Measurements from ENCODE around the gene SSTR4. TPM values are rescaled to one million over a fixed set of nuclear protein-coding genes. Genes with fewer than 3 reads are reported as not detected.
A peak's percentile ranks its signal among the peaks of the same experiment; 100 is the strongest.

Gene SSTR4
- total RNA-seq, 1 donor from 2014 or later: not detected

- ATAC-seq (ENCODE audit: poor library complexity) (no peak), DNase-seq (no peak)
- intact Hi-C loops (cut with DNase I): no loop called here
Observed at GRCh38 chr20:23079016-23079351, 43.9 kb downstream of the SSTR4 start.

GRCh38 chr20:23079926-23080325, 44.8 kb downstream of the SSTR4 start:
- no peak for ATAC-seq (ENCODE audit: poor library complexity)

GRCh38 chr20:23080521-23080920, 45.4 kb downstream of the SSTR4 start:
- intact Hi-C loops (cut with DNase I): no loop called here

More at GRCh38 chr20:23079926-23080325, 44.8 kb downstream of the SSTR4 start:
- DNase-seq: no peak
- intact Hi-C loops (cut with DNase I): no loop called here

GRCh38 chr20:23081263-23081819, 46.2 kb downstream of the SSTR4 start:
- DNase-seq: no peak
- ATAC-seq (ENCODE audit: poor library complexity): no peak
- intact Hi-C loops (cut with DNase I): no loop called here

More at GRCh38 chr20:23080521-23080920, 45.4 kb downstream of the SSTR4 start:
- DNase-seq (no peak), ATAC-seq (ENCODE audit: poor library complexity) (no peak)

GRCh38 chr20:23082846-23083552, 47.9 kb downstream of the SSTR4 start:
- DNase-seq: peak; percentile 60
- ATAC-seq (ENCODE audit: poor library complexity): peak; percentile 28
- intact Hi-C loops (cut with DNase I): no loop called here

GRCh38 chr20:23083553-23084220, 48.6 kb downstream of the SSTR4 start:
- ATAC-seq (ENCODE audit: poor library complexity) (no peak), DNase-seq (no peak)
- intact Hi-C loops (cut with DNase I): no loop called here

GRCh38 chr20:23084282-23084844, 49.3 kb downstream of the SSTR4 start:
- intact Hi-C loops (cut with DNase I): no loop called here
- ATAC-seq (ENCODE audit: poor library complexity) (no peak), DNase-seq (no peak)

GRCh38 chr20:23084845-23085365, 49.8 kb downstream of the SSTR4 start:
- ATAC-seq (ENCODE audit: poor library complexity): peak; percentile 10
- intact Hi-C loops (cut with DNase I): no loop called here
- DNase-seq: peak; percentile 55

GRCh38 chr20:23085436-23086055, 50.4 kb downstream of the SSTR4 start:
- intact Hi-C loops (cut with DNase I): no loop called here
- DNase-seq (peak; percentile 51), ATAC-seq (ENCODE audit: poor library complexity) (no peak)

- ATAC-seq (ENCODE audit: poor library complexity): peak; percentile 61
- peak; percentile 63 for DNase-seq
- intact Hi-C loops (cut with DNase I): no loop called here
Observed at GRCh38 chr20:23086056-23086566, 51.0 kb downstream of the SSTR4 start, which contains the start of gene CD93. Gene CD93 (minus strand): TSS chr20:23086324. CDS start chr20:23086192, 132 bp downstream.

- ATAC-seq (ENCODE audit: poor library complexity) (peak; percentile 25), DNase-seq (peak; percentile 75)
- intact Hi-C loops (cut with DNase I): no loop called here
Observed at GRCh38 chr20:23086931-23087411, 51.9 kb downstream of the SSTR4 start.

- intact Hi-C loops (cut with DNase I): no loop called here
- DNase-seq (no peak), ATAC-seq (ENCODE audit: poor library complexity) (no peak)
Observed at GRCh38 chr20:23087587-23088251, 52.6 kb downstream of the SSTR4 start.

Other genes with a start within 250 kb of the SSTR4 start
- gene THBD, start 14.4 kb downstream of the SSTR4 start, total RNA-seq: 11.8 TPM
- 37.0 TPM for gene CD93, start 51.0 kb downstream of the SSTR4 start, total RNA-seq